ENCODE data around the gene ADGRG1.

ADGRG1 gene

DNA sequence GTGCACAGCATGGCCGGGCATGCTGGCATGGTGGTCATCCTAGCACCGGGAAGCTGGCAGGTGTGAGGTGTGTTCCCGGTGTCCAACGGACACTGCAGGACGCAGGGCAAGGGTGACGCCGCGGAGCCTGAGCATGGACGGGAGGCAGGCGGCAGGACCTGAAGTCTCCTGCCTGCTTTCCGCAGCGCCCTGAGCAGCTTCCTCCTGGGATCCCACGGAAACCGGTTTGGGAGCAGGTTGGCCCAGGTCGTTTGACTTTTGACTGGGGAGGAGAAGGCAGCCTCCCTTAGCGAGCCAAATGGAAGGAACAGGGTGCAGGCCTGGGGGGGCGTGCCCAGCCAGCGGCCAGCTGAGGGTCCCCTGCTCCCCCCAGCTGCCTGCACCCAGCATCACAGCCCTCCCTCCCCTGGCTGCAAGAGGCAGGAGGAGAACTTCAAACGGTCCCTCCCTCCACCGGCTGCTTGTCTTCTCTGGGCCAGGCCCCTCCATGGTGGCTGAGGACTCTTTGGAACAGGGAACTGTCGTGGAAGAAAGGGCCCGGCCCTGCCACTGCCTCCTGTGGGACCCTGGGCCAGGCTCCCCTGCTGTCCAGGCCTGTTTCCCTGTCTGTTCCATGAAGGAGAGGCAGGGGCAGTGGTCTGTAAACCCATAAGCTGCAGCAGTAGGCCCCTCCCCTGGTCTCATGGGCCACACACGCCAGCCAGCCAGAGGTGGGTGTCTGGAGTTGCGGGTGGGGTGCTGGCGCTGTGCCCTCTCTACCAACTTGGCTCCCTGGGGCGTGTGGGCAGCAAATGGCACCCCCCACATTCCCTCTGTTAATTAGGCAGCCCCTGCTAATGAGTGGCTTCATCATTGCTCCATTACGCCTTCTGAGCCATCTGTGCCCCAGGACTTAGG is 7.8 kb upstream of the ADGRG1 start:
- DNase-seq: no peak

- DNase-seq: no peak
These were observed 6.7 kb upstream of the ADGRG1 start for GRCh38 chr16:57621521-57622271.

DNA sequence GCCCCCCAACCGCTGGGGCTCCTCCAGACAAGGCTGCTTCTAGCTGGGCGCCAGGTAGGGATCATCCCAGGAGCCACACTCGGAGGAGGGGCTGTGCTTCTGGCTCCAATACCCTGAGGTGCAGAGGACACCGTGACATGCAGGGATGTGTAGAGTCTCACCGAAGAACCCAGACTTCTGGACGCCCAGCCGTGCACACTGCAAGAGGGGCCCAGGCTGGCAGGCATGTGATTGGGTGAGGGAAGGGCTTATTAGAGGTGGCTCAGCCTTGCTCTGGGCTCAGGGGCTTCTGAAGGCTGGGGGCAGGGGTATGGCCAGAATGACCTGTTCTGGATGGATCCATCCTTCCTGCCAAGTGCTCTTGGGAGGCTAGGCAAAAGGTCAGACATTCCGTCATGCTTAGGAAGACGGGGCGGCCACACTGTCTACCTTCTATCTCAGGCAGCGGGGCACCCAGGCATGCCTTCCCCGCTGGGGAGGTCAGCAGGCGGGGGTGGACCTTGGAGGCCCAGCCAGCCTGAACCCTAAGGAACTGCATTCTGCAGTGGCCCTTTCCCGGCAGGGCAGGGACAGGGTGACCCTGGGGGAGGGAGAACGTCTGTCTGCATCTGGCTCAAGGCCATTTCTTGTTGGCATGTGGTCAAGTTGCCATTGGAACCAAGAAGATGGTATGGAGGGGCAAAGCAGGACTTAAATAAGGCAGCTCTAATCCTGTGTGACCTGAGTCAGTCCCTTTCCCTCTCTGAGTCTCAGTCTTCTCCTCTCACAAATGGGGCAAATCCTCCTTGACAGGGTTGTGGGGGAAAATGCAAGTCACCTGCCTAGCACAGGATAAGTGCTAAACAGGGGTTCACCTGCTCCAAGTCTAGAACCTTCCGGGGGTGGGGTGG is 5.8 kb upstream of the ADGRG1 start:
- DNase-seq: no peak

- no peak for DNase-seq
These were observed 5.0 kb upstream of the ADGRG1 start for GRCh38 chr16:57623251-57624043.

GRCh38 chr16:57624044-57624688 is 4.3 kb upstream of the ADGRG1 start:
- no peak for DNase-seq

DNA sequence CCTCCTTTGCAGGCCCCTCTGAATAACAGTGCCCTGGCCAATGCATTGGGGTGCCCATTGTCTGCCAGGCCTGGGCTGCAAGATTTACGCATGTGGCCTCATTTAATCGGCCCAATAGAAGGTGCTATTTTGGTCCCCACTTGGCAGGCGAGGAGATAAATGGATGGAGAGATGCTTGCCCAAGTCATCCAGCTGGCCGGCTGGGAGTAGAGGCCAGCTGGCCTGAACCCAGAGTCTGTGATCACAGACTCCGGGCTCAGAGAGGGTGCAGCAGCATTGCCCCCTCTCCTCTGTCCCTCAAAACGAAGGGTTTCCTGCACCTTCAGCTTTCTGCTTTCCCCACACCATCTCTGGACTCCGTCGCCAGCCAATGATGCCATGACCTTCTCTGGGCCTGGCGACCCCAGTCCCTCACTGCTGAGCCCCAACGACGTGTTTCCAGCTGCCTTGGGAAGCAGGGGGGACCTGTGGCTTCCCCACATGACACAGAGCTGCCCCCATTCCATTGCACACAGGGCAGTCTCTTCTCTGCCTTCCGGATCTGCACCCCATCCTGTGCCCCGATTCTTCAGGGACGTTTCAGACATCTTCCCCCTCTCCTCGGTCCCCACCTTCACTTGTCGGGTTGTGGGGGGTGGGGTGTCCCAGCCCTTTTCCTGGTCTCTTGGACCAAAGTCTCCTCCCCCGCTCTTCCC is 3.5 kb upstream of the ADGRG1 start:
- DNase-seq: no peak

GRCh38 chr16:57626420-57627170 is 1.8 kb upstream of the ADGRG1 start:
- no peak for DNase-seq

GRCh38 chr16:57627184-57627871 is 1.1 kb upstream of the ADGRG1 start:
- no peak for DNase-seq

GRCh38 chr16:57628783-57629293 is 408 bp downstream of the ADGRG1 start:
- no peak for DNase-seq

- no peak for DNase-seq
These were observed 1.3 kb downstream of the ADGRG1 start for GRCh38 chr16:57629516-57630406.

- DNase-seq: no peak
These were observed 2.0 kb downstream of the ADGRG1 start for GRCh38 chr16:57630407-57630797.

DNA sequence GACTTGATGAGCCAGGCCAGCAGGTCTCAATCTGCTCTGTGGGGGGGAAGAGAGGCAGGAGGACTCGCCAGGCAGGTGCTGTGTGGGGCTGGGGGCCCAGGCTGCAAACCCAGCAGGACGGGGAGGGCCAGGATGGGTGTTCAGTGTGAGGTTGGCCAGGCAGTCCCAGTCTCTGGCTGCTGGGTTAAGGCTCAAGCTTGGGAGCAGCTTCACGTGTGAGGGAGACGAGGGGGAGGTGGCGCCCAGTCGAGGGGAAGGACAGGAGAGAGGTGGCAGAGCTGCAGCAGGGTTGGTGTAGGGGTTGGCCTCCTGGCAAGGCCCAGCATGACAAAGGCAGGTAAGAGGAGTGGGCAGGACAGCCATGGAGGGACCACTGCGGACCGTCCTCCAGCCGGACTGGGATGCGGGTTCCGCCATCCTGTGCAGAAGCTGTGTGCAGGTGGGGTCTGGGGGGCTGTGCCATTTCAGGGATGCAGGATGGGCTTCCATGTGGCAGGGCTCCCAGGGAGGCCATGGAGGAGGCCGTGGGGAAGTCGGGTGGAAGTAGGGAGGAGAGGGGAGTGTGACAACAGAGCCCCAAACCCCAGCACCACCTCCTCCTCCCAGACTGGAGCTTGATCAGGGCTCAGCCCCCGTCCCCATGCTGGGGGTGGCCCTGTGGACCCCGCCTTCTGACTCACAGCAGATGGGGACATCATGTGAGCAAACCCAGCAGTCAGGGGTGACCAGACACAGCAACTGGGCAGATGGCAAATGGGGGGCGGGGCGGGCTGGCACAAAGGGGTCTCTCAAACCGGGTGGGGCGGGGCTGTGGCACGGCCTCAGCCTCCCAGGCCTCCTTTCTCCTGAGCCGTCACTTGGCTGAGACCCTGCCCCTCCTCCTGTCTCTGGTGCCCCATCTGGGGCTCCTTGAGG is 2.8 kb downstream of the ADGRG1 start:
- DNase-seq: peak; percentile 40

- no peak for DNase-seq
These were observed 4.1 kb downstream of the ADGRG1 start for GRCh38 chr16:57632568-57632967.

GRCh38 chr16:57633383-57634064 is 5.1 kb downstream of the ADGRG1 start:
- DNase-seq: no peak

- DNase-seq: no peak
These were observed 5.7 kb downstream of the ADGRG1 start for GRCh38 chr16:57634171-57634570.

GRCh38 chr16:57635266-57636097 is 7.1 kb downstream of the ADGRG1 start:
- no peak for DNase-seq
